H9 (cell line): ENCODE data around the gene ADAP2. TPM values are rescaled to one million over a fixed set of nuclear protein-coding genes. Genes with fewer than 3 reads are reported as not detected.

Experiments
- DNase-seq: peaks from one replicate; pipeline ENCODE4 v3.0.0-alpha.2; 2017
- H2AFZ ChIP-seq: one replicate; pipeline ENCODE4 v1.6.1; 2013; ENCODE audit warnings: mild to moderate bottlenecking, low read length, control low read depth, moderate library complexity
- H2AK5ac ChIP-seq: 2 replicates; pipeline ENCODE4 v1.6.1; 2013; ENCODE audit warnings: low read length, control low read depth, mixed read lengths; ENCODE audit not compliant: insufficient read length
- H2BK120ac ChIP-seq: one replicate; pipeline ENCODE4 v1.6.1; 2013; ENCODE audit warnings: low read depth, mild to moderate bottlenecking, low read length, control low read depth, inconsistent platforms; ENCODE audit not compliant: poor library complexity, severe bottlenecking
- H2BK12ac ChIP-seq: 2 replicates; pipeline ENCODE4 v1.6.1; 2013; ENCODE audit warnings: low read length, control low read depth, mixed read lengths, low read depth; ENCODE audit not compliant: insufficient read length
- H2BK15ac ChIP-seq: 2 replicates; pipeline ENCODE4 v1.6.1; 2013; ENCODE audit warnings: low read depth, low read length, control low read depth
- H2BK20ac ChIP-seq: one replicate; pipeline ENCODE4 v1.6.1; 2013; ENCODE audit warnings: low read depth, mild to moderate bottlenecking, low read length, control low read depth, inconsistent platforms; ENCODE audit not compliant: poor library complexity, severe bottlenecking
- H2BK5ac ChIP-seq: 2 replicates; pipeline ENCODE4 v1.6.1; 2013; ENCODE audit warnings: low read length, control low read depth, mixed read lengths; ENCODE audit not compliant: insufficient read length
- H3K14ac ChIP-seq: 2 replicates; pipeline ENCODE4 v1.6.1; 2013; ENCODE audit warnings: low read length, control low read depth; ENCODE audit not compliant: insufficient read depth
- H3K18ac ChIP-seq: 2 replicates; pipeline ENCODE4 v1.6.1; 2013; ENCODE audit warnings: low read depth, mild to moderate bottlenecking, mixed read lengths, low read length, control low read depth; ENCODE audit not compliant: insufficient read length
- H3K23ac ChIP-seq: 2 replicates; pipeline ENCODE4 v1.6.1; 2013; ENCODE audit warnings: low read length, control low read depth, mixed read lengths, low read depth; ENCODE audit not compliant: insufficient read length
- H3K23me2 ChIP-seq: 2 replicates; pipeline ENCODE4 v1.6.1; 2013; ENCODE audit warnings: low read depth, mild to moderate bottlenecking, mixed read lengths, low read length, control low read depth; ENCODE audit not compliant: insufficient read length, poor library complexity, severe bottlenecking
- H3K27ac ChIP-seq: 2 replicates; pipeline ENCODE4 v1.5.1; 2013; ENCODE audit warnings: low read length, control low read depth, mixed read lengths, low read depth; ENCODE audit not compliant: insufficient read length
- H3K27me3 ChIP-seq: 2 replicates; pipeline ENCODE4 v1.6.1; 2013; ENCODE audit warnings: low read length, control low read depth, inconsistent platforms; ENCODE audit not compliant: insufficient read depth
- H3K4ac ChIP-seq: 2 replicates; pipeline ENCODE4 v1.6.1; 2013; ENCODE audit warnings: low read depth, mild to moderate bottlenecking, control low read depth, inconsistent platforms, low read length, moderate library complexity
- H3K4me1 ChIP-seq: 2 replicates; pipeline ENCODE4 v1.6.1; 2013; ENCODE audit warnings: low read length, control low read depth, inconsistent platforms; ENCODE audit not compliant: insufficient read depth
- H3K4me2 ChIP-seq: 2 replicates; pipeline ENCODE4 v1.6.1; 2013; ENCODE audit warnings: low read length, control low read depth, mixed read lengths; ENCODE audit not compliant: insufficient read length, insufficient read depth
- H3K56ac ChIP-seq: 2 replicates; pipeline ENCODE4 v1.6.1; 2013; ENCODE audit warnings: low read depth, mild to moderate bottlenecking, mixed read lengths, low read length, control low read depth; ENCODE audit not compliant: insufficient read length
- H3K79me1 ChIP-seq: 2 replicates; pipeline ENCODE4 v1.6.1; 2013; ENCODE audit warnings: low read depth, mild to moderate bottlenecking, moderate library complexity, low read length, control low read depth, inconsistent platforms; ENCODE audit not compliant: insufficient read depth, poor library complexity, severe bottlenecking
- H3K79me2 ChIP-seq: 2 replicates; pipeline ENCODE4 v1.6.1; 2013; ENCODE audit warnings: low read length, control low read depth, inconsistent platforms; ENCODE audit not compliant: insufficient read depth
- H3K9ac ChIP-seq: 2 replicates; pipeline ENCODE4 v1.6.1; 2013; ENCODE audit warnings: low read length, control low read depth, mixed read lengths; ENCODE audit not compliant: insufficient read length; ENCODE audit errors: extremely low read depth
- H3K9me3 ChIP-seq: one replicate; pipeline ENCODE4 v1.6.1; 2013; ENCODE audit warnings: low read depth, low read length, inconsistent platforms; ENCODE audit not compliant: control insufficient read depth
- H3T11ph ChIP-seq: one replicate; pipeline ENCODE4 v1.6.1; 2013; ENCODE audit warnings: mild to moderate bottlenecking, low read length, control low read depth, inconsistent platforms
- H4K20me1 ChIP-seq: one replicate; pipeline ENCODE4 v1.6.1; 2013; ENCODE audit not compliant: control insufficient read depth, insufficient read length, insufficient read depth
- H4K5ac ChIP-seq: 2 replicates; pipeline ENCODE4 v1.6.1; 2013; ENCODE audit warnings: low read depth, mild to moderate bottlenecking, mixed read lengths, low read length, control low read depth; ENCODE audit not compliant: insufficient read length
- H4K8ac ChIP-seq: replicated peaks from 2 replicates; pipeline ENCODE4 v1.6.1; 2013; ENCODE audit warnings: low read length, control low read depth, mixed read lengths, low read depth; ENCODE audit not compliant: insufficient read length
- H4K91ac ChIP-seq: 2 replicates; pipeline ENCODE4 v1.6.1; 2013; ENCODE audit warnings: low read depth, mild to moderate bottlenecking, moderate library complexity, mixed read lengths, low read length, control low read depth; ENCODE audit not compliant: insufficient read length
- H3K27ac Mint-ChIP-seq, 3 experiments: 2 replicates in 2 of 3; 3 replicates in 1 of 3; pipeline ENCODE4 v1.8.0; 2020 to 2021; ENCODE audit warnings: mixed read lengths in 3 of 3, mild to moderate bottlenecking in 1 of 3, moderate library complexity in 1 of 3
- H3K27me3 Mint-ChIP-seq: 2 replicates; pipeline ENCODE4 v1.8.0; 2021; ENCODE audit warnings: low read depth, mild to moderate bottlenecking, moderate library complexity, mixed read lengths
- H3K36me3 Mint-ChIP-seq, 3 experiments: 2 replicates in 2 of 3; 3 replicates in 1 of 3; pipeline ENCODE4 v1.8.0; 2020 to 2021; ENCODE audit warnings: low read depth in 3 of 3, mixed read lengths in 3 of 3; ENCODE audit not compliant: insufficient read depth in 1 of 3
- H3K4me1 Mint-ChIP-seq, 2 experiments: 2 replicates each; pipeline ENCODE4 v1.8.0; 2020; ENCODE audit warnings: mixed read lengths in 2 of 2
- H3K4me3 Mint-ChIP-seq, 2 experiments: 2 replicates in 1 of 2; 3 replicates in 1 of 2; pipeline ENCODE4 v1.8.0; 2020 to 2021; ENCODE audit warnings: mild to moderate bottlenecking in 2 of 2, mixed read lengths in 2 of 2, moderate library complexity in 1 of 2
- H3K9me3 Mint-ChIP-seq, 2 experiments: 2 replicates in 1 of 2; 3 replicates in 1 of 2; pipeline ENCODE4 v1.8.0; 2020; ENCODE audit warnings: mild to moderate bottlenecking in 2 of 2, mixed read lengths in 2 of 2, moderate library complexity in 1 of 2
- WGBS: extraction: QIAGEN DNeasy Blood & Tissue Kit; methylation state at CpG from one replicate; pipeline ENCODE4 v1.1.7; 2013; ENCODE audit warnings: missing lambda C conversion rate, low lambda C conversion rate, mixed read lengths; ENCODE audit not compliant: insufficient read length; ENCODE audit errors: extremely low coverage; 5-methylcytosine and 5-hydroxymethylcytosine counted together
- long read RNA-seq: library from polyadenylated mRNA; unstranded; transcript quantifications from one replicate; pipeline ENCODE4 v2.0.0, GENCODE V29; 2020
- total RNA-seq: library from RNA; stranded (reverse); gene quantifications from 2 replicates; pipeline ENCODE4 v1.2.1, GENCODE V29; 2021
- TF ChIP-seq, protein P1 (sequence below): fragments of 200-600 bp; sonication (generic); conservative IDR thresholded peaks from 3 replicates; pipeline ENCODE4 v1.8.0; 2021; ENCODE audit warnings: antibody characterized with exemption, mild to moderate bottlenecking

ADAP2 gene, protein sequence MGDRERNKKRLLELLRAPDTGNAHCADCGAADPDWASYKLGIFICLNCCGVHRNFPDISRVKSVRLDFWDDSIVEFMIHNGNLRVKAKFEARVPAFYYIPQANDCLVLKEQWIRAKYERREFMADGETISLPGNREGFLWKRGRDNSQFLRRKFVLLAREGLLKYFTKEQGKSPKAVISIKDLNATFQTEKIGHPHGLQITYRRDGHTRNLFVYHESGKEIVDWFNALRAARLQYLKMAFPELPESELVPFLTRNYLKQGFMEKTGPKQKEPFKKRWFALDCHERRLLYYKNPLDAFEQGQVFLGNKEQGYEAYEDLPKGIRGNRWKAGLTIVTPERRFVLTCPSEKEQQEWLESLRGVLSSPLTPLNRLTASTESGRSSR
- total RNA-seq, result 1.2 and 1.6 TPM in 2 replicates
- long read RNA-seq, partial matches to known transcripts, result 1 of 4 reads
- long read RNA-seq, other reads (novel, unspliced or antisense), result 0 of 4 reads

DNA sequence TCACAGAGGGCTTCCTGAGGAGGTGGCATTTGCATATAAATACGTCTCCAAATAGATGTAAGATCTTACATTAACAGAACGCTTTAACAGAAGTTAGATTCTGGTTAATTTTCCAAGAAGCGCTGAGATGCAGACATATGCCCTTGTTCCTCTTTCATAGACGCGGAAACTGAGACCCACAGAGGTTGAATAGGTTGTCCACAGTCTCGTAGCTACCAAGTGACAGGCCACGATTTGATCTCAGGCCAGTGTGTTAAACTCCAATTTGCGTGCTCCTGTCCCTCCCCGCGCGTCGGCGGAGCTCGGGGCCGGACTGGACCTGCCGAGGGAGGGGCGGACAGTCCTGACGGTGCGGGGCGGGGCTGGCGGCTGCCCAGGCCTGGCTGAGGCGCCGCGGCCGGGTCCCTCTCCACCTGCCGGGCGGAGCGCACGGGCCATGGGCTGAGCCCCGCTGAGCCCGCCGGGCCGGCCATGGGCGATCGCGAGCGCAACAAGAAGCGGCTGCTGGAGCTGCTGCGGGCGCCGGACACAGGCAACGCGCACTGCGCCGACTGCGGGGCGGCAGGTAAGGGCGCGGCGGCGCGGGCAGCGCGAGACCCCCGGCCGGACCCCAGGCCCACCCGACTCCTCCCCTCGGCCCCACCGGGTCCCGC lies at the start of gene ADAP2:
ADAP2 (plus strand) TSS at position 402 of the 653 bp plus-strand sequence; CDS start at position 472, 70 bp downstream.
- no peak within 1 kb of the TSS for H2AFZ ChIP-seq
- H3K9me3 Mint-ChIP-seq, result 0 out of 5 replicates have a peak, but pooled peaks cover 0 to 2% of the 10 kb centered on the region in 2 experiments
- no peak within 1 kb of the TSS for H2BK15ac ChIP-seq
- H3K4me2 ChIP-seq, result peak within 1 kb of the TSS; percentile 84
- H2BK12ac ChIP-seq, result no peak within 1 kb of the TSS
- H2BK120ac ChIP-seq, result no peak within 1 kb of the TSS
- no peak within 1 kb of the TSS for H3K27ac ChIP-seq
- H3T11ph ChIP-seq, result no peak within 1 kb of the TSS
- H3K23me2 ChIP-seq, result peaks cover 10% of the 10 kb centered on the region
- H3K27me3 Mint-ChIP-seq, result peaks cover 76% of the 10 kb centered on the region
- peak within 1 kb of the TSS; percentile 66 to 85 for H3K4me3 Mint-ChIP-seq
- H3K23ac ChIP-seq, result no peak within 1 kb of the TSS
- no peak within 1 kb of the TSS for H4K5ac ChIP-seq
- H3K27ac Mint-ChIP-seq, result no peak within 1 kb of the TSS
- H3K56ac ChIP-seq, result no peak within 1 kb of the TSS
- H2AK5ac ChIP-seq, result no peak within 1 kb of the TSS
- WGBS, result no CpG with 5 or more reads among the region's 60 CpGs
- no peak within 1 kb of the TSS for H3K9ac ChIP-seq
- H3K36me3 Mint-ChIP-seq, result no peaks in the 10 kb centered on the region; a peak in 1 of 7 replicates
- H3K27me3 ChIP-seq, result peaks cover 21% of the 10 kb centered on the region; the same call in 1 of the 2 replicates
- H3K4ac ChIP-seq, result no peak within 1 kb of the TSS
- no peak within 1 kb of the TSS for H3K18ac ChIP-seq
- no peaks in the 10 kb centered on the region for H3K79me2 ChIP-seq
- H4K8ac ChIP-seq, result no peak within 1 kb of the TSS
- no peaks in the 10 kb centered on the region for H4K20me1 ChIP-seq
- no peak within 1 kb of the TSS for H2BK20ac ChIP-seq
- no peak within 1 kb of the TSS for H4K91ac ChIP-seq
- H3K79me1 ChIP-seq, result no peaks in the 10 kb centered on the region
- H2BK5ac ChIP-seq, result no peak within 1 kb of the TSS
- H3K14ac ChIP-seq, result no peak within 1 kb of the TSS; the same call in 1 of the 2 replicates
- H3K4me1 ChIP-seq, result peaks cover 2% of the 10 kb centered on the region; the same call in 1 of the 2 replicates
- TF ChIP-seq, protein P1, sequence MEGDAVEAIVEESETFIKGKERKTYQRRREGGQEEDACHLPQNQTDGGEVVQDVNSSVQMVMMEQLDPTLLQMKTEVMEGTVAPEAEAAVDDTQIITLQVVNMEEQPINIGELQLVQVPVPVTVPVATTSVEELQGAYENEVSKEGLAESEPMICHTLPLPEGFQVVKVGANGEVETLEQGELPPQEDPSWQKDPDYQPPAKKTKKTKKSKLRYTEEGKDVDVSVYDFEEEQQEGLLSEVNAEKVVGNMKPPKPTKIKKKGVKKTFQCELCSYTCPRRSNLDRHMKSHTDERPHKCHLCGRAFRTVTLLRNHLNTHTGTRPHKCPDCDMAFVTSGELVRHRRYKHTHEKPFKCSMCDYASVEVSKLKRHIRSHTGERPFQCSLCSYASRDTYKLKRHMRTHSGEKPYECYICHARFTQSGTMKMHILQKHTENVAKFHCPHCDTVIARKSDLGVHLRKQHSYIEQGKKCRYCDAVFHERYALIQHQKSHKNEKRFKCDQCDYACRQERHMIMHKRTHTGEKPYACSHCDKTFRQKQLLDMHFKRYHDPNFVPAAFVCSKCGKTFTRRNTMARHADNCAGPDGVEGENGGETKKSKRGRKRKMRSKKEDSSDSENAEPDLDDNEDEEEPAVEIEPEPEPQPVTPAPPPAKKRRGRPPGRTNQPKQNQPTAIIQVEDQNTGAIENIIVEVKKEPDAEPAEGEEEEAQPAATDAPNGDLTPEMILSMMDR, result no peak
- peak; percentile 68 for DNase-seq
- peaks cover 20 to 22% of the 10 kb centered on the region in 2 experiments for H3K4me1 Mint-ChIP-seq
- H3K9me3 ChIP-seq, result no peaks in the 10 kb centered on the region
